ENCODE results near the gene AGK.
"Not testable (repeated sequence)": the region's sequence is repeated elsewhere in the genome, so short reads cannot be mapped to it uniquely, and the experiment has no call there.

Gene AGK

GRCh38 chr7:141550386-141551093, 670 bp upstream of the AGK start:
- peak overlapping the region; percentile 88 for H3K4me3 ChIP-seq (replicated peaks; ENCODE audit: low read depth, low read length)
- TF ChIP-seq CTCF (IDR thresholded peaks at IDR 0.05; ENCODE audit: low read length, missing control alignments) = no peak
- no peak for DNase-seq (ENCODE audit: low read depth)

- peak overlapping the region; percentile 88 for H3K4me3 ChIP-seq (replicated peaks; ENCODE audit: low read depth, low read length)
- peak; percentile 10 for DNase-seq (ENCODE audit: low read depth)
- TF ChIP-seq CTCF (IDR thresholded peaks at IDR 0.05; ENCODE audit: low read length, missing control alignments) = no peak
Measured at GRCh38 chr7:141551782-141552181, 572 bp downstream of the AGK start.

DNA sequence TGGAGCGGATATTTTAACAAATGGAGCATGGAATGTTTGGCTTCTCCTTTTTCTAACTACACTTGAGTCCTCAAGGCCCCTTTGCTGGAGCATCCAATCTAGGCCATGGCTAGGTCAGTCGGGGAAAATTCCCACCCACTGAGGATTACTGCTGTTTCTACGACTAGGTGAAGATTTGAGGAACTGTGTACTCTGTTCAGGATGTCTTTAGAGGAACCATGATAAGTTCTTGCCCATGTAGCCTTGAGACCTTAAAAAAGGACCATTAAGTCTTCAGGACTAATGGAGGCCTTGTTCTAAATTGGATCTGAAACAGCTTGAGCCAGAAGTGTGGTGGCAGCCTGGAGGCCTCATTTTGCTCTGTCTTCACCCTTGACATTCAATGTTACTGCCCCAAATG, 6.2 kb downstream of the AGK start:
- DNase-seq (ENCODE audit: low read depth) = no peak
- H3K4me3 ChIP-seq (replicated peaks; ENCODE audit: low read depth, low read length) = no peak overlapping the region
- TF ChIP-seq CTCF (IDR thresholded peaks at IDR 0.05; ENCODE audit: low read length, missing control alignments) = no peak

GRCh38 chr7:141557831-141558531, 6.8 kb downstream of the AGK start:
- DNase-seq (ENCODE audit: low read depth) = peak; percentile 21
- H3K4me3 ChIP-seq (replicated peaks; ENCODE audit: low read depth, low read length) = not testable (repeated sequence)

GRCh38 chr7:141558544-141559183, 7.5 kb downstream of the AGK start:
- no peak for TF ChIP-seq CTCF (IDR thresholded peaks at IDR 0.05; ENCODE audit: low read length, missing control alignments)

DNA sequence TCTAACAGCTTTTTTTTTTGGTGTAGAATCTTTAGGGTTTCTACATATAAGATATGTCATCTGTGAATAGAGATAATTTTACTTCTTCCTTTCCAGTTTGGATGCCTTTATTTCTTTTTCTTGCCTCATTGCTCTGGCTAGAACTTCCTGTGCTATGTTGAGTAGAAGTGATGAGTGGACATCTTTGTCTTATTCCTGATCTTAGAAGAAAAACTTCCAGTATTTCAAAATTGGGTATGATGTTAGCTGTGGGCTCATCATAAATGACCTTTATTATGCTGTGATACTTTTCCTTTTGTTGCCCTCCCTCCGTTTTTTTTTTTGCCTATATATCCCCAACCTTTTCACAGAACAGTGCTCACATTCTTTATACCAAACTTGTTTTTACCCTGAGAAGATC, 8.8 kb downstream of the AGK start:
- TF ChIP-seq CTCF (IDR thresholded peaks at IDR 0.05; ENCODE audit: low read length, missing control alignments) = no peak
- DNase-seq (ENCODE audit: low read depth) = no peak
- no peak overlapping the region for H3K4me3 ChIP-seq (replicated peaks; ENCODE audit: low read depth, low read length)

More at GRCh38 chr7:141558544-141559183, 7.5 kb downstream of the AGK start:
- no peak overlapping the region for H3K4me3 ChIP-seq (replicated peaks; ENCODE audit: low read depth, low read length)
- DNase-seq (ENCODE audit: low read depth) = peak; percentile 29

DNA sequence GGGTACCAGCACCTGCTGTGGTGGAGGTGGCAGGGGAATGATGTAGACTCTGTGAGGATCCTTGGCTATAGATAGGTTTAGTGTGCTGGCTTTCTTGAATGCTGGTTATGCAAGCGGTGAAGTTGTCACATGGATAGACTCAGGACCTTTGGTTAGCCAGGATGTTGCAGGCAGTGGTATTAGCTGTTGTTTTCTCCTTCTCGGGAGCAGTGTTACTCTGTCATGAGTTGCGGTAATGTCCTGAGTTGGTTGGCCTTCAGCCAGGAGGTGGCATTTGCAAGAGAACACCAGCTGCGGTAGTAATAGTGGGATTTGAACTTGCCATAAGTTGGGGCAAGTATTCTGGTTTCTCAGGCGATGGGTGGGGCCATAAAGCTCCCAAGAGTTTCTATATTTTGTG, 10.8 kb downstream of the AGK start:
- H3K4me3 ChIP-seq (replicated peaks; ENCODE audit: low read depth, low read length) = no peak overlapping the region
- no peak for DNase-seq (ENCODE audit: low read depth)
- TF ChIP-seq CTCF (IDR thresholded peaks at IDR 0.05; ENCODE audit: low read length, missing control alignments) = no peak

All from fibroblast of pulmonary artery (primary cell).